Thyroid gland (tissue), 4 donors: ENCODE results near the gene DNTTIP2.

Experiments
- CTCF ChIP-seq, 6 experiments: fragments of 200-600 bp in 3 of 6; fragments of 450-650 bp in 3 of 6; sonication (generic) in 3 of 6; IDR thresholded peaks; one replicate each; pipeline ENCODE4 v1.5.1; 2016 to 2019; ENCODE audit warnings: antibody characterized with exemption in 6 of 6, mild to moderate bottlenecking in 2 of 6, inconsistent platforms in 1 of 6, moderate library complexity in 1 of 6
- POLR2A ChIP-seq, 2 donors: fragments of 450-650 bp; IDR thresholded peaks; one replicate each; pipeline ENCODE4 v1.6.1; 2017; ENCODE audit warnings: antibody characterized with exemption in 2 of 2, mild to moderate bottlenecking in 2 of 2, moderate library complexity in 1 of 2

DNA sequence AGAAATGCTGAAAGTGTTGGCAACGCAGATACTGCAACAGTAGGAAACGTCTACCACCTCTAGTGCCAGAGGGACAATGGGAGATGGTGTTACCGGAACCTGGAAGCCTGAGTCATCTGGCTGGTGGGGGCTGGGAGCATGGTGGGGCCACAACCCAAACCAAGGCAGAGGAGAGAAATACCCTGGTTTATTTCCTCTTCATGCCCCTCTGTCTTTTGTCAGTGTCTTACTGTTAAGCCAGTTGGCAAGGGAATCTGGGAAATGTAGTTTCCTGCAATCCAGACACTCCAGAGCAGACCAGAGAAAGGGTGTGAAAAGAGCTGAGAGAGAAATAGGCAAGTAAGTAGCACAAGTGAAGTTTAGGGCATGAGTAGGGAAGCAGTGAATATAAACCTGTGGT is 14.8 kb downstream of the DNTTIP2 start:
- TF ChIP-seq POLR2A (IDR thresholded peaks at IDR 0.05) = no peak
- TF ChIP-seq CTCF (IDR thresholded peaks at IDR 0.05) = no peak
